Measurements from ENCODE around the gene SEC22C. TPM values are rescaled to one million over a fixed set of nuclear protein-coding genes. Genes with fewer than 3 reads are reported as not detected.

The SEC22C gene
- total and polyA plus RNA-seq, 2 donors (not counting 1 experiment from before 2014, with no cell fraction given): 19.2 to 44.8 TPM

- 54% methylated on average over 3 of the region's 4 CpGs for WGBS (ENCODE audit: insufficient coverage)
- H3K9me3 ChIP-seq (ENCODE audit: control extremely low read depth in 1 of 3, control insufficient read depth in 2 of 3, insufficient read depth in 1 of 3, low read length in 2 of 3): no peaks in the 10 kb centered on the region
- TF ChIP-seq EZH2 (IDR thresholded peaks at IDR 0.05; ENCODE audit: borderline replicate concordance, insufficient read depth, low read depth, low read length, poor library complexity, severe bottlenecking) (no peak), CTCF (IDR thresholded peaks at IDR 0.05) (no peak)
- no peak for DNase-seq
- no peaks in the 10 kb centered on the region for H4K20me1 ChIP-seq (ENCODE audit: control insufficient read depth, insufficient read depth, low read length, poor library complexity, severe bottlenecking)
- no peak overlapping the region for H3K9ac ChIP-seq (ENCODE audit: low read length)
- no peak overlapping the region for H3K4me3 Mint-ChIP-seq
- no peaks in the 10 kb centered on the region for H3K9me3 Mint-ChIP-seq (ENCODE audit: insufficient read depth)
- H3K79me2 ChIP-seq (ENCODE audit: control insufficient read depth, insufficient read depth, low read length): no peaks in the 10 kb centered on the region
- no peaks in the 10 kb centered on the region for H3K27me3 ChIP-seq (replicated peaks in 1 of 4; ENCODE audit: control extremely low read depth in 1 of 4, control insufficient read depth in 3 of 4, insufficient read depth in 4 of 4, low read length in 3 of 4)
- no peaks in the 10 kb centered on the region for H3K36me3 ChIP-seq (replicated peaks in 1 of 2; ENCODE audit: control extremely low read depth in 1 of 2, control insufficient read depth in 1 of 2, extremely low read depth in 1 of 2, insufficient read depth in 2 of 2, low read length in 1 of 2)
- no peaks in the 10 kb centered on the region for H3K4me1 Mint-ChIP-seq
- ChIA-PET POLR2A (no interaction called here), CTCF (no interaction called here)
- no peak overlapping the region for H2AFZ ChIP-seq (ENCODE audit: insufficient read depth, low read depth, low read length, poor library complexity, severe bottlenecking)
- no peaks in the 10 kb centered on the region for H3K27me3 Mint-ChIP-seq
- no peak overlapping the region for H3K4me2 ChIP-seq (replicated peaks; ENCODE audit: low read depth, low read length, poor library complexity, severe bottlenecking)
- no peaks in the 10 kb centered on the region for H3K4me1 ChIP-seq (ENCODE audit: control insufficient read depth in 2 of 2, insufficient read depth in 2 of 2, low read length in 2 of 2)
- ATAC-seq (ENCODE audit: low read depth): no peak
- H3K4me3 ChIP-seq (ENCODE audit: control extremely low read depth in 1 of 5, extremely low read depth in 1 of 5, insufficient read depth in 1 of 5, low read depth in 2 of 5, low read length in 4 of 5): no peak overlapping the region
- H3K27ac ChIP-seq (ENCODE audit: low read length in 2 of 2): no peak overlapping the region
- intact Hi-C loops (cut with micrococcal nuclease): no loop called here
- no peak overlapping the region for H3K27ac Mint-ChIP-seq
Observed at GRCh38 chr3:42520336-42520735, 61.4 kb downstream of the SEC22C start.

- H3K27ac Mint-ChIP-seq: no peak overlapping the region
- TF ChIP-seq EZH2 (IDR thresholded peaks at IDR 0.05; ENCODE audit: borderline replicate concordance, insufficient read depth, low read depth, low read length, poor library complexity, severe bottlenecking) (no peak), CTCF (IDR thresholded peaks at IDR 0.05) (no peak)
- Histone ChIP-seq H3K27me3 (replicated peaks in 1 of 4; ENCODE audit: control extremely low read depth in 1 of 4, control insufficient read depth in 3 of 4, insufficient read depth in 4 of 4, low read length in 3 of 4) (no peaks in the 10 kb centered on the region), H3K9me3 (ENCODE audit: control extremely low read depth in 1 of 3, control insufficient read depth in 2 of 3, insufficient read depth in 1 of 3, low read length in 2 of 3) (no peaks in the 10 kb centered on the region), H3K36me3 (replicated peaks in 1 of 2; ENCODE audit: control extremely low read depth in 1 of 2, control insufficient read depth in 1 of 2, extremely low read depth in 1 of 2, insufficient read depth in 2 of 2, low read length in 1 of 2) (no peaks in the 10 kb centered on the region), H3K79me2 (ENCODE audit: control insufficient read depth, insufficient read depth, low read length) (no peaks in the 10 kb centered on the region), H3K9ac (ENCODE audit: low read length) (no peak overlapping the region), H3K4me2 (replicated peaks; ENCODE audit: low read depth, low read length, poor library complexity, severe bottlenecking) (no peak overlapping the region), H3K4me1 (ENCODE audit: control insufficient read depth in 2 of 2, insufficient read depth in 2 of 2, low read length in 2 of 2) (no peaks in the 10 kb centered on the region), H3K27ac (ENCODE audit: low read length in 2 of 2) (no peak overlapping the region), H2AFZ (ENCODE audit: insufficient read depth, low read depth, low read length, poor library complexity, severe bottlenecking) (no peak overlapping the region), H3K4me3 (ENCODE audit: control extremely low read depth in 1 of 5, extremely low read depth in 1 of 5, insufficient read depth in 1 of 5, low read depth in 2 of 5, low read length in 4 of 5) (no peak overlapping the region), H4K20me1 (ENCODE audit: control insufficient read depth, insufficient read depth, low read length, poor library complexity, severe bottlenecking) (no peaks in the 10 kb centered on the region)
- intact Hi-C loops (cut with micrococcal nuclease): no loop called here
- ChIA-PET CTCF (interaction anchor here (1.3 kb wide), 1 partner anchor 10 kb away, joined by 4 read pairs; no protein-coding TSS in a partner anchor), POLR2A (no interaction called here)
- ATAC-seq (ENCODE audit: low read depth): no peak
- H3K9me3 Mint-ChIP-seq (ENCODE audit: insufficient read depth): no peaks in the 10 kb centered on the region
- DNase-seq: no peak
- H3K4me3 Mint-ChIP-seq: no peak overlapping the region
- 100% methylated on average over 1 of the region's 2 CpGs for WGBS (ENCODE audit: insufficient coverage)
- H3K27me3 Mint-ChIP-seq: no peaks in the 10 kb centered on the region
- H3K4me1 Mint-ChIP-seq: no peaks in the 10 kb centered on the region
Observed at GRCh38 chr3:42519568-42519962, 62.2 kb downstream of the SEC22C start.

Data from B cell (primary cell).